22Rv1 (cell line): ENCODE data around the gene SELPLG.
"Not testable (repeated sequence)": the region's sequence is repeated elsewhere in the genome, so short reads cannot be mapped to it uniquely, and the experiment has no call there.

Experiments
- H3K27ac ChIP-seq: fragments of 450-650 bp; 2 replicates; pipeline ENCODE4 v1.5.1; 2017
- ZFX ChIP-seq: fragments of 450-650 bp; IDR thresholded peaks from 2 replicates; pipeline ENCODE4 v1.6.1; 2017; ENCODE audit warnings: antibody characterized with exemption, borderline replicate concordance
- TF ChIP-seq, protein P1 (sequence below): fragments of 450-650 bp; IDR thresholded peaks from 2 replicates; pipeline ENCODE4 v1.5.1; 2017; ENCODE audit warnings: mild to moderate bottlenecking

SELPLG gene

DNA sequence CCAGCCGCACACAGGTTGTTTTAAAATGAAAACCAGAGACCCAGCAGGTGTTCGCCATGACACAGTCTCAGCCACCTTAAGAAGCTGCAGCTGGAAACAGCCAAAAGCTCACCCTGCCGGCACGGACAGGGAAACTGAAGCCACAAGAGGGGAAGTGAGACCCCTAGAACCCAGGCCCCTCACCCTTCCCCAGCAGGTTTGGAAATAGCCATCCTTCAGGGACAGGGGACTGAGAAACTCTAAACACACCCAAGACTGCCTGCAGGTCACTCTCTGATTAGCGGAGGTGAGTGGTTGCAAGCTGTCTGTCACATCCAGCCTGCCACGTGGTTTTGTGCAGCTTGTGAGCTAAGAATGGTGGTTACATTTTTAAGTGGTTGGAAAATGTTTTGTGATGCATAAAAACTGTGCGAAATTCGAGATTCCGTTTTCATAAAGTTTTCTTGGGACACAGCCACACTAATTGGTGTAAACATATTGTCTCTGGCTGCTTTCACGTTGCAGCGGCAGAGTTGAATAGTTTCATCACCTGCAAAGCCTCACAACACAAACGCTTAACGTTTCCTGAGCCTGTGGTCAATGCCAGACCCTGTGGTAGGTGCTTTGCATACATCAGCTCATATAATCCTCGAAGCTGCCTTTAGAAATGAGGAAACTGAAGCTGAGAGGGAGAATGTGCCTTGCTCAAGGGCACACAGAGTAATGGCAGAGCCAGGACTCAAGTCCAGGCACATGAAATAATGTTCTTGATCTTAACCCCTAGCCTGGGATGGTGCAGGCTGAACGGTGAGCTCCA lies 1.7 kb upstream of the SELPLG start:
- H3K27ac ChIP-seq, result no peak overlapping the region
- TF ChIP-seq, protein P1, sequence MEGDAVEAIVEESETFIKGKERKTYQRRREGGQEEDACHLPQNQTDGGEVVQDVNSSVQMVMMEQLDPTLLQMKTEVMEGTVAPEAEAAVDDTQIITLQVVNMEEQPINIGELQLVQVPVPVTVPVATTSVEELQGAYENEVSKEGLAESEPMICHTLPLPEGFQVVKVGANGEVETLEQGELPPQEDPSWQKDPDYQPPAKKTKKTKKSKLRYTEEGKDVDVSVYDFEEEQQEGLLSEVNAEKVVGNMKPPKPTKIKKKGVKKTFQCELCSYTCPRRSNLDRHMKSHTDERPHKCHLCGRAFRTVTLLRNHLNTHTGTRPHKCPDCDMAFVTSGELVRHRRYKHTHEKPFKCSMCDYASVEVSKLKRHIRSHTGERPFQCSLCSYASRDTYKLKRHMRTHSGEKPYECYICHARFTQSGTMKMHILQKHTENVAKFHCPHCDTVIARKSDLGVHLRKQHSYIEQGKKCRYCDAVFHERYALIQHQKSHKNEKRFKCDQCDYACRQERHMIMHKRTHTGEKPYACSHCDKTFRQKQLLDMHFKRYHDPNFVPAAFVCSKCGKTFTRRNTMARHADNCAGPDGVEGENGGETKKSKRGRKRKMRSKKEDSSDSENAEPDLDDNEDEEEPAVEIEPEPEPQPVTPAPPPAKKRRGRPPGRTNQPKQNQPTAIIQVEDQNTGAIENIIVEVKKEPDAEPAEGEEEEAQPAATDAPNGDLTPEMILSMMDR, result no peak
- TF ChIP-seq ZFX, result no peak

DNA sequence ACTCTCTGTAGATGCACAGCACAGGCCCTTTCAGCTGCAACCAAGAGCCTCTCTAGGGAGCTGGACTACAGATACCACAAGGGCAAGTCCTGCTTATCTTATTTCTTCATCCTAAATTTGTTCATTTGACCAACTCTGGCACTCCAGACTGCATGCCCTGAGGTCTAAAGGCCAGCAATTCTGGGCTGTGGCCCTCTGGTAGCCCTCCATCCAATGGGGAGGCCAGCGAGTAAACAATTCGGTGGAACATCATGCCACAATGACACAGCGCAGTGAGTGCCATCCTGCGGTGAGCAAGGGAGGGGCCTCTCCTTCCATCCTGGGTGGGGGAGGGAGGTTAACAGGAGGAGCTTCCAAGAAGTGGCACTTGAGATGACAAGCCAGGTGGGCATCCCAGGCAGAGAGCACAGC lies 652 bp upstream of the SELPLG start:
- TF ChIP-seq, protein P1, result no peak
- no peak for TF ChIP-seq ZFX
- H3K27ac ChIP-seq, result no peak overlapping the region

DNA sequence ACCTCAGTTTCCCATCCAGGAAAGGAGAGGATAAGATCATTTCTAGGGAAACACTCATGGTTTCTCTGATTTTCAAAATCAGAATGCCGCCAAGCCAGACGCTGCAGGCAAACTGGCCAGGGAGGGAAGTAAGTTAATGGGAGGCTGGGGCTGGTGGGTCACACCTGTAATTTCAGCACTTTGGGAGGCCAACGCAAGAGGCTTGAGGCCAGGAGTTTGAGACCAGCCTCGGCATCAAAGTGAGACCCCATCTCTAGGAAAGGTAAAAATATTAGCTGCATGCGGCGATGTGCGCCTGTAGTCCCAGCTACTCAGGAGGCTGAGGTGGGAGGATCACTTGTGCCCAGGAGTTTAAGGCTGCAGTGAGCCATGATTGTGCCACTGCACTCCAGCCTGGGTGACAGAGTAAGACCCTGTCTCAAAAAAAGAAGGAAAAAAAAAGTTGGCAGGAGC lies 587 bp downstream of the SELPLG start:
- no peak overlapping the region for H3K27ac ChIP-seq
- TF ChIP-seq, protein P1, result no peak
- TF ChIP-seq ZFX, result no peak

DNA sequence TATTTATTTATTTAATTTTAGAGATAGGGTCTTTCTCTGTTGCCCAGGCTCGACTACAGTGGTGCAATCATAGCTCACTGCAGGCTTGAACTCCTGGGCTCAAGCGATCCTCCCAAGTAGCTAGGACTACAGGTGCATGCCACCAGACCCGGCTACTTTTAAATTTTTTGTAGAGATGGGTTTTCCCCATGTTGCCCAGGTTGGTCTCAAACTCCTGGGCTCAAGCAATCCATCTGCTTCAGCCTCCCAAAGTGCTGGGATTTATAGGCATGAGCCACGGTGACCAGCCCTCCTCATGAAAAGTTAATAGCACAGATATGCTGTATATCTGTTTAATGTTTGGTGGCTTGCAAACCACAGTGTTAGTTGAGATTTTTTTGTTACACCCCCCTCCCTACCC lies 2.4 kb downstream of the SELPLG start:
- H3K27ac ChIP-seq, result not testable (repeated sequence)

DNA sequence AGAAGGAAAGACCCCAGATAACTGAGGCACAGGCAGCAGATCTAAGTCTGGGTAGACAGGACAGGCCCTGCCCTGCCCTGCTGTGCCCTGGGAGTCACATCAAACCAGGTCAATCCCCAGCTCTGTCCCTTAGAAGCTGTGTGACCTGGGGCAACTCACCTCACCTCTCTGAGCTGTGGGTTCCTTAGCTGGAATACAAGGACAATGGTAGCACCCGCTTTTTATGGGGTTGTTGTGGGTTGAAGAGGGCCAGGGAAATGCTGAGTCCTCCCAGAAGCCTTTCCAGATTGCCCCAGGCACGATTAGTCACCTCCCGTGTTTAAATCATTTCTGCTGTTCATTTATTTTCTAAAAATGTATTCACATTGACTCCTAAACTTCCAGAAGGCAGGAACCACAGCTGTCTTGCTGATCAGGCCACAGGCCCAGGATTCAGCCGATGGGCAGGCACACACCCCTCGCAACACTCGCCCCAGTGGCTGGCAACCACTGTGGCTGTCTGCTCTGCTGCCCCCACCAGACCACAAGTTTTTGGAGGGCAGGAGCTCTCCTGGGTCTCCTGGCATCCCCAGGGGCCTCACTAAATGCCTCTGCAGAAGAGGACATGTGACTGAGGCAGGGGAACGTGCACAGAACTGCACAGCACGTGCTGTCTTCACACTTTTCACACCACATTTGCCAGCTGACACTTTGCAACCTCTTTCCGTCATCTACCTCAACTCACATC lies 3.0 kb downstream of the SELPLG start:
- no peak overlapping the region for H3K27ac ChIP-seq
- no peak for TF ChIP-seq ZFX
- TF ChIP-seq, protein P1, result no peak

DNA sequence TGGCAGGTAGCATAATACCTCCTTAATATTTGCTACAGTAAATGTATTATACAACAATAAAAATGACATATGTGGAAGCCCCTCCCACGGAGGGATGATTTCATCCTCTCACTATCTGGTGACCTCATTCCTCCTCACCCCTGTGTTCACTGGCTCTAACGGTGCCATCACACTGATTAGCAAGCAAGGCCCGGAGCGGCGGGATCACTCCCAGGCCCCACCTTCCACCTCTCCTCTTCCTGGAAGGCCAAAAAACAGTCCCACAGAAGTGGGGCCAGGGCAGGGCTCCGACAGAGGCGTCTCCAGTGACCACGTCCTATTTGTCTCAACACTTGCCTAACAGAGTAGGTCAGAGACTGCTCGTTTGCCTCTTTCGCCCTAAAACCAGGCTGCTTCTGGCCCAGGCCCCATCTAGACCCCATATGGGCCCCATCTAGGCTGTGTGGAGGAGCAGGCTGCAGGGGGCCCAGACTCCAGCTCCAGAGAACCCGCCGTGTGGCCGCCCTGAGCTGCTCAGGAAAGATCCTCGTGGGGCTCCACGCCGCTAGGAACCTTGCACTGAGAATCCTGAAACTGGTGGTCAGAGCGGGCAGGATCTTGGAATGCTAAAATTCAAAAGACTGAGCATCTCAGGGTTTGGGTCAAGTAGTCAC lies 3.7 kb downstream of the SELPLG start:
- TF ChIP-seq, protein P1, result no peak
- no peak for TF ChIP-seq ZFX
- no peak overlapping the region for H3K27ac ChIP-seq

DNA sequence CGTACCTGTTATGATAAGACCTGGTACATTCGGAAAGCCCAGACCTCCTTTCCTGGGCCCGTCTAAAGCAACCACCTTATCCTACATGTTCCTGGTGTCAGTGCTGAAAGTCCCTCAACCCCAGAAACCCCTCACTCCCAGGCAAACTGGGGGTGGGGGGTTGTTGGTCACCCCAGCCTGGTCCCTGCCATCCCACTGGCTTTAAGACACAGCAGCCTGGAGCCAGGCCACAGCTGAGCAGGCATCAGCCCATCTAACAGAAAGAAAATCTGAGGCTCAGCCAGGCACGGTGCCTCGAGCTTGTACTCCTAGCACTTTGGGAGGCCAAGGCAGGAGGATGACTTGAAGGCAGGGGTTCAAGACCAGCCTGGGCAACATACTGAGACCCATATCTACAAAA lies 4.5 kb downstream of the SELPLG start:
- no peak overlapping the region for H3K27ac ChIP-seq

More for the DNA sequence above, 4.5 kb downstream of the SELPLG start:
- no peak for TF ChIP-seq ZFX
- TF ChIP-seq, protein P1, result no peak
